Suppressor macrophage treated with lipopolysaccharide for 1 hour (primary cell): ENCODE data around the gene SH3RF3.

ENCODE experiments used
- DNase-seq, 3 donors: peaks; one replicate each; pipeline ENCODE4 v3.0.0-alpha.2; 2020 to 2022

Gene SH3RF3

GRCh38 chr2:109139865-109140396, 10.9 kb downstream of the SH3RF3 start:
- no peak for DNase-seq

GRCh38 chr2:109141006-109141600, 12.1 kb downstream of the SH3RF3 start:
- DNase-seq = no peak

- no peak for DNase-seq
Observed at GRCh38 chr2:109141727-109142283, 12.8 kb downstream of the SH3RF3 start.

- DNase-seq = no peak
Observed at GRCh38 chr2:109142416-109143210, 13.6 kb downstream of the SH3RF3 start.

- no peak for DNase-seq
Observed at GRCh38 chr2:109143214-109144187, 14.5 kb downstream of the SH3RF3 start.

- DNase-seq = no peak
Observed at GRCh38 chr2:109144271-109144670, 15.3 kb downstream of the SH3RF3 start.

GRCh38 chr2:109144721-109145120, 15.7 kb downstream of the SH3RF3 start:
- DNase-seq = no peak

GRCh38 chr2:109145286-109145685, 16.3 kb downstream of the SH3RF3 start:
- DNase-seq = no peak

GRCh38 chr2:109147405-109147804, 18.4 kb downstream of the SH3RF3 start:
- DNase-seq = no peak

GRCh38 chr2:109148117-109148746, 19.2 kb downstream of the SH3RF3 start:
- no peak for DNase-seq

GRCh38 chr2:109148991-109149645, 20.1 kb downstream of the SH3RF3 start:
- DNase-seq = no peak

GRCh38 chr2:109150559-109150958, 21.6 kb downstream of the SH3RF3 start:
- no peak for DNase-seq

GRCh38 chr2:109151519-109151918, 22.5 kb downstream of the SH3RF3 start:
- no peak for DNase-seq

- no peak for DNase-seq
Observed at GRCh38 chr2:109153005-109153784, 24.2 kb downstream of the SH3RF3 start.

GRCh38 chr2:109153807-109154206, 24.8 kb downstream of the SH3RF3 start:
- no peak for DNase-seq

- no peak for DNase-seq
Observed at GRCh38 chr2:109154226-109154625, 25.2 kb downstream of the SH3RF3 start.

- DNase-seq = no peak
Observed at GRCh38 chr2:109155553-109156451, 26.8 kb downstream of the SH3RF3 start.

- no peak for DNase-seq
Observed at GRCh38 chr2:109157563-109158105, 28.6 kb downstream of the SH3RF3 start.

- no peak for DNase-seq
Observed at GRCh38 chr2:109158237-109158636, 29.2 kb downstream of the SH3RF3 start.
